Ishikawa (cell line): ENCODE results near the gene SH3RF1.

Source experiments
- CEBPB ChIP-seq: IDR thresholded peaks from 2 replicates; pipeline ENCODE4 v1.6.1; 2012
- EGR1 ChIP-seq: IDR thresholded peaks from 2 replicates; pipeline ENCODE4 v1.6.1; 2012
- EP300 ChIP-seq: IDR thresholded peaks from 2 replicates; pipeline ENCODE4 v1.6.1; 2012; ENCODE audit warnings: borderline replicate concordance
- FOXM1 ChIP-seq: IDR thresholded peaks from 2 replicates; pipeline ENCODE4 v1.6.1; 2012; ENCODE audit warnings: low read depth, borderline replicate concordance
- NFIC ChIP-seq: IDR thresholded peaks from 2 replicates; pipeline ENCODE4 v1.6.1; 2012
- REST ChIP-seq: IDR thresholded peaks from 2 replicates; pipeline ENCODE4 v1.6.1; 2012; ENCODE audit warnings: low read depth, mild to moderate bottlenecking
- TCF12 ChIP-seq: IDR thresholded peaks from 2 replicates; pipeline ENCODE4 v1.6.1; 2012; ENCODE audit warnings: low read depth
- TEAD4 ChIP-seq: IDR thresholded peaks from 2 replicates; pipeline ENCODE4 v1.6.1; 2012
- USF1 ChIP-seq: IDR thresholded peaks from 2 replicates; pipeline ENCODE4 v1.6.1; 2012
- YY1 ChIP-seq: IDR thresholded peaks from 2 replicates; pipeline ENCODE4 v1.6.1; 2012; ENCODE audit warnings: low read depth
- ZBTB7A ChIP-seq: IDR thresholded peaks from 2 replicates; pipeline ENCODE4 v1.6.1; 2012; ENCODE audit warnings: low read depth

GRCh38 chr4:169153481-169154087 is 117.2 kb downstream of the SH3RF1 start:
- TF ChIP-seq CEBPB: no peak
- no peak for TF ChIP-seq REST
- TF ChIP-seq USF1: no peak
- TF ChIP-seq FOXM1: no peak
- TF ChIP-seq EP300: no peak
- TF ChIP-seq YY1: no peak
- TF ChIP-seq TCF12: no peak
- no peak for TF ChIP-seq TEAD4
- no peak for TF ChIP-seq NFIC
- no peak for TF ChIP-seq EGR1
- TF ChIP-seq ZBTB7A: no peak
